Mucosa of gallbladder (tissue), 1 donor: ENCODE data around the gene IFI30. TPM values are rescaled to one million over a fixed set of nuclear protein-coding genes. Genes with fewer than 3 reads are reported as not detected.
"Not testable (repeated sequence)": the region's sequence is repeated elsewhere in the genome, so short reads cannot be mapped to it uniquely, and the experiment has no call there.

Experiments
- DNase-seq: peaks from one replicate; pipeline ENCODE4 v3.0.0-alpha.2; 2020; ENCODE audit warnings: low spot score
- total RNA-seq: library from RNA; stranded (reverse); gene quantifications from one replicate; pipeline ENCODE4 v1.2.1, GENCODE V29; 2021
- donor health status: DM: no; HTN: no; CAD: no.

Gene IFI30
- total RNA-seq, 1 donor from 2014 or later, result 44.7 TPM

- no peak for DNase-seq
These were observed 29.8 kb downstream of the IFI30 start for GRCh38 chr19:18203408-18203862.

- DNase-seq, result peak; percentile 100
These were observed 30.3 kb downstream of the IFI30 start, which contains the start of gene RAB3A for GRCh38 chr19:18203863-18204393. Gene RAB3A (minus strand): TSS chr19:18204042. CDS start chr19:18202740, 1,302 bp downstream.

- DNase-seq, result peak; percentile 64
These were observed 31.0 kb downstream of the IFI30 start for GRCh38 chr19:18204394-18205199.

- DNase-seq, result peak; percentile 76
These were observed 31.7 kb downstream of the IFI30 start for GRCh38 chr19:18205200-18205892.

- DNase-seq, result no peak
These were observed 32.4 kb downstream of the IFI30 start for GRCh38 chr19:18206018-18206417.

GRCh38 chr19:18208098-18208951 lies 34.7 kb downstream of the IFI30 start:
- peak; percentile 53 for DNase-seq

GRCh38 chr19:18209912-18210311 lies 36.3 kb downstream of the IFI30 start:
- not testable (repeated sequence) for DNase-seq

- no peak for DNase-seq
These were observed 38.1 kb downstream of the IFI30 start for GRCh38 chr19:18211683-18212082.

GRCh38 chr19:18214779-18215433 lies 41.3 kb downstream of the IFI30 start:
- DNase-seq, result no peak

GRCh38 chr19:18216789-18217188 lies 43.2 kb downstream of the IFI30 start:
- DNase-seq, result no peak

- DNase-seq, result no peak
These were observed 44.5 kb downstream of the IFI30 start for GRCh38 chr19:18218159-18218558.

- no peak for DNase-seq
These were observed 45.0 kb downstream of the IFI30 start for GRCh38 chr19:18218600-18218999.

GRCh38 chr19:18219911-18220631 lies 46.5 kb downstream of the IFI30 start:
- DNase-seq, result no peak

- no peak for DNase-seq
These were observed 47.1 kb downstream of the IFI30 start for GRCh38 chr19:18220632-18221275.

- no peak for DNase-seq
These were observed 48.5 kb downstream of the IFI30 start for GRCh38 chr19:18221815-18222725.

- peak; percentile 17 for DNase-seq
These were observed 50.4 kb downstream of the IFI30 start for GRCh38 chr19:18223860-18224524.

- peak; percentile 98 for DNase-seq
These were observed 51.1 kb downstream of the IFI30 start for GRCh38 chr19:18224525-18225354.
